LHCN-M2 (cell line): ENCODE data around the gene EGLN1. TPM values are rescaled to one million over a fixed set of nuclear protein-coding genes. Genes with fewer than 3 reads are reported as not detected.

ENCODE experiments used
- DNase-seq: peaks from one replicate; pipeline ENCODE4 v3.0.0-alpha.2; 2012; ENCODE audit warnings: low read depth
- total RNA-seq: library from RNA; depleted of rRNA; stranded (reverse); fragments of >200 nt; gene quantifications from 2 replicates; pipeline ENCODE4 v1.2.3, GENCODE V29; 2014; rRNA removed

Gene EGLN1
- total RNA-seq, 1 experiment from 2014 or later: 37.4 TPM

DNA sequence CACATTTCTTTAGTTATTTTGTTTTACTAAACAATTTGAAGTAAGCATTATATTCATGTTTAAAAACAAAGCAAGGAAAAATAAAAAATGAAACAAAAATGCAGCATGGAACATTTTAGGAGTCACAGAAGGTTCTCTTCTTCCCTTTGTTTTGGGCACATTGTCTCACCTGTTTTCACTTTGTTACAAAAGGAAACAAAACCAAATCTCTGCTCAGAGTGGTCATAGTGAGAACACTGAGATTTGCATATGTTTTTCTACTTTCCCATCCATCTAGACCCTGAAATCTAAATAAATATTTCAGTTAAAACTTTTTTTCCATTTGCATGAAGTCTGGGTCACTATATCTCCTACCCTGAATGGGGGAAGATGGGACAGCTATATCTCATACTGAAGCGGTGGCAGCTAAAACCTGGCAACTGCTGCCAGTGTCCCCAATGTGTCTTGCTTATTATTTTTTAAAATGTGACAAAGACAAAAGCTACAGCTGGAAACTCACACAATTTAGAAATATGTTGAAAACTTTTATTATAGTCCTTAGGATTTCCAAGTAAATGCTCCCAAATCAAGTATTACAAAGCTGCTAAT is 87.9 kb downstream of the EGLN1 start:
- no peak for DNase-seq

GRCh38 chr1:231332761-231333160 is 89.3 kb downstream of the EGLN1 start:
- no peak for DNase-seq

DNA sequence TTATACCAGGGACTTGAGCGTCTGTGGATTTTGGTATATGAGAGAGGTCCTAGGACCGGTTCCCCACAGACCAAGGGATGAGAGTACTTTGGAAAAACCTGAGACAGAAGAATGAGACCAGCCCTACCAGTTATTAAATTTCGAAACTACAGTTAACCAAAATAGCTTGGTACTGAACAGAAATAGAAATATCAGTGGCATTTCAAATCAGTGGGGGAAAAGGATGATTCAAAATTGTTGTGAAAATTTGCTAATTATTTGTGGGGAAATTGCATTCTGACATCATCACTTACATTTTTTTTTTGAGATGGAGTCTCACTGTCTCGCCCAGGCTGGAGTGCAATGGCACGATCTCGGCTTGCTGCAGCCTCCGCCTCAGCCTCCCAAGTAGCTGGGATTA is 92.6 kb downstream of the EGLN1 start:
- no peak for DNase-seq

DNA sequence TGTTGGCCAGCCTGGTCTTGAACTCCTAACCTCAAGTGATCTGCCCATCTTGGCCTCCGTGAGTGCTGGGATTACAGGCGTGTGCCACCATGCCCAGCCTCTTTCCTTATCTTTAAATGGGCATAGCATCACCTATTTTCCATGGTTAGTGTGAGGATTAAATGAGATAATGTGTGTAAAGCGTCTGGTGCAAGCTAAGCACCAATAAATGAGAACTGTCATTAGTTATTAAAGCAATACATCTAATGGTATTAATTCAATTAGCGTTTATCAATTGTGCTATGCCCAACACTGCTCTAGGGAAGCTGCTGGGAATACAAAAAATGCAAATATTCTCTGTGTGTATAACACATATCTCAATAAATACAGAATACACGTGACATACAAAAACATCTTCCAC is 94.5 kb downstream of the EGLN1 start:
- DNase-seq: no peak

- DNase-seq: no peak
Measured at GRCh38 chr1:231326248-231326647, 95.8 kb downstream of the EGLN1 start.

DNA sequence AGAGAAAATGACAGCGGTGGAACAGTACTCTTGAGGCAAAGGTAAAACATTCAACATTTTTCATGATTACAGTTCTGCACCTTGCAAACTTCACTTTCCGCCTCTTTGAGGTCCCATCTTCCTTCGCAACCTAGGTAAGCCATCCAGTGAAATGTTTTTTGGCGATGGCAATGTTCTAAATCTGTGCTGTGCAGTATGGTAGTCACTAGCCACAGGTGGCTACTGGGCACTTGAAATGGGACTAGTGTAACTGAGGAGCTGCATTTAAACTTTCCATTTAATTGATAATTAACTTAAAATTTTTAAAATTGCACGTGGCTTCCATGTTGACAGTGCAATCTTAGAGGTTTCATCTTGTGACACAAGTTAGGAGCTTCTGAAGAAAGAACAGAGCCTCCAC is 97.4 kb downstream of the EGLN1 start:
- DNase-seq: no peak

DNA sequence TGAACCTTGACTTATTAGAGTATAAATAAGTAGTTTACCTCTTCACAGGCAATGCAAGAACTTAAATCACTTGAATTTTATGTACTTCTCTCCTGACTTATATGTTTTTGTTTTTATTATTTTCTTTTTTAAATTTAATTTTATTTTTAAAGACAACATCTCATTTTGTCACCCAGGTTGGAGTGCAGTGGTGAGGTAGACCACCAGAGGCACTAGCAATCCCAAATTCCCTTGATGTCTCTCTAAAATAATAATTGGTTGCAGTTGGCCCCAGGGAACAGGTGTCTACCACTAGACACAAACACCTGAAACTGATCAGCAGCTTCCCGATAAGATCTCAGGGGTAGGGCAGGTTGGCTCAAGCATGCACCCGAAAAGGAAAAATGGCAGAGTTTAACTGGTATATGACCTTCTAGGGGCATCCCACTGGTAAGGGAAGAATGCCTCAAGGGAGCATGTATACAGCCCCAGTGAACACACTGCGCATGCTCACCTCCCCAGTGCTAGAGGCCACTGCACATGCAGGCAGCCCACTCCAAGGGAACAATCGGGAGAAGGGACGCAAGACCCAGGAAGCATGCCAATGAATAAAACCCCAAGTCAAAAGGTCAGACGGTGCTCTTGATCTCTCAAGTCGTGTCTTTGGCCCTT is 99.1 kb downstream of the EGLN1 start:
- no peak for DNase-seq

- no peak for DNase-seq
Measured at GRCh38 chr1:231319080-231319479, 103.0 kb downstream of the EGLN1 start.

GRCh38 chr1:231318568-231318967 is 103.5 kb downstream of the EGLN1 start:
- DNase-seq: no peak

- no peak for DNase-seq
Measured at GRCh38 chr1:231318015-231318355, 104.1 kb downstream of the EGLN1 start.

DNA sequence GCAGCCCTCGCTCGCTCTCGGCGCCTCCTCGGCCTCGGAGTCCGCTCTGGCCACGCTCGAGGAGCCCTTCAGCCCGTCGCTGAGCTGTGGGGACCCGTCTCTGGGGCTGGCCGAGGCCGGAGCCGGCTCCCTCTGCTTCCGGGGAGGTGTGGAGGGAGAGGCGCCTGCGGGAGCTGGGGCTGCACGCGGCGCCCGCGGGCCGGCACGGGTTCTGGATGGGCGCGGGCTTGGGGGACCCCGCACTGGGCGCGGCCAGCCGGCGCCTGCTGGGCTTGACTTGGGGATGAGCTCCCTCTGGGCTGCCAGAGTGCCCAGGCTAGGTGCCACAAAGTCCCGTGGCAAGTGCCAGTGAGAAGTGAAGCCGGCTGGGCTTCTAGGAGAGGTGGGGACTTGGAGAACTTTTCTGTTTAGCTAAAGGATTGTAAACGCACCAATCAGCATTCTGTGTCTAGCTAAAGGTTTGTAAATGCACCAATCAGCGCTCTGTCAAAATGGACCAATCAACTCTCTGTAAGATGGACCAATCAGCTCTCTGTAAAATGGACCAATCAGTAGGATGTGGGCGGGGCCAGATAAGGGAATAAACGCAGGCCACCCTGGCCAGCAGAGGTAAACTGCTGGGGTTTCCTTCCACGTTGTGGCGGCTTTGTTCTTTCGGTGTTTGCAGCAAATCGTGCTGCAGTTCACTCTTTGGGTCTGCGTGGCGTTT is 104.6 kb downstream of the EGLN1 start:
- no peak for DNase-seq

- peak; percentile 15 for DNase-seq
Measured at GRCh38 chr1:231315887-231316286, 106.2 kb downstream of the EGLN1 start.

Other genes with a start within 250 kb of the EGLN1 start
- gene GNPAT, start 181.1 kb downstream of the EGLN1 start, total RNA-seq: 79.7 TPM in 2 replicates
- 13.3 and 15.2 TPM in 2 replicates for gene EXOC8, start 84.4 kb downstream of the EGLN1 start, total RNA-seq
- 17.2 and 17.6 TPM in 2 replicates for gene SPRTN, start 84.0 kb downstream of the EGLN1 start, total RNA-seq
- 43.7 and 44.7 TPM in 2 replicates for gene TSNAX, start 106.4 kb upstream of the EGLN1 start, total RNA-seq
- gene DISC1, start 204.5 kb upstream of the EGLN1 start, total RNA-seq: 5.8 and 8.3 TPM in 2 replicates